Osteoblast (primary cell): Measurements from ENCODE around the gene CAAP1. TPM values are rescaled to one million over a fixed set of nuclear protein-coding genes. Genes with fewer than 3 reads are reported as not detected.
"Not testable (repeated sequence)": the region's sequence is repeated elsewhere in the genome, so short reads cannot be mapped to it uniquely, and the experiment has no call there.

Experiments used
- DNase-seq: peaks from one replicate; pipeline ENCODE4 v3.0.0; 2011; ENCODE audit warnings: low spot score, mixed read lengths; ENCODE audit not compliant: insufficient read length; ENCODE audit errors: missing footprints
- H2AFZ ChIP-seq: 2 replicates; pipeline ENCODE4 v1.6.0; 2011; ENCODE audit warnings: mild to moderate bottlenecking, low read length
- H3K27ac ChIP-seq: 2 replicates; pipeline ENCODE4 v1.5.1; 2011; ENCODE audit warnings: mild to moderate bottlenecking, low read depth, low read length, moderate library complexity
- H3K27me3 ChIP-seq: 2 replicates; pipeline ENCODE4 v1.6.0; 2012; ENCODE audit warnings: mild to moderate bottlenecking, control low read depth, inconsistent platforms, low read length, moderate library complexity; ENCODE audit not compliant: insufficient read depth
- H3K36me3 ChIP-seq: 2 replicates; pipeline ENCODE4 v1.5.1; 2011; ENCODE audit warnings: mild to moderate bottlenecking, low read length, control low read depth, moderate library complexity; ENCODE audit not compliant: insufficient read depth
- H3K4me1 ChIP-seq: 2 replicates; pipeline ENCODE4 v1.5.1; 2011; ENCODE audit warnings: mild to moderate bottlenecking, low read length, control low read depth, moderate library complexity; ENCODE audit not compliant: insufficient read depth
- H3K4me2 ChIP-seq: 2 replicates; pipeline ENCODE4 v1.6.0; 2011; ENCODE audit warnings: mild to moderate bottlenecking, low read length; ENCODE audit not compliant: insufficient read depth
- H3K4me3 ChIP-seq: fragments of 200-600 bp; sonication (generic); 3 replicates; pipeline ENCODE4 v1.5.1; 2012; ENCODE audit warnings: mild to moderate bottlenecking, low read length, inconsistent platforms; ENCODE audit not compliant: insufficient read depth
- H3K79me2 ChIP-seq: 2 replicates; pipeline ENCODE4 v1.6.0; 2012; ENCODE audit warnings: mild to moderate bottlenecking, low read length, control low read depth, inconsistent platforms; ENCODE audit not compliant: insufficient read depth
- H3K9me3 ChIP-seq: 2 replicates; pipeline ENCODE4 v1.5.1; 2011; ENCODE audit warnings: low read depth, low read length, control low read depth
- H4K20me1 ChIP-seq: 2 replicates; pipeline ENCODE4 v1.6.0; 2012; ENCODE audit warnings: mild to moderate bottlenecking, low read length, control low read depth; ENCODE audit not compliant: insufficient read depth
- total RNA-seq: library from RNA; depleted of rRNA; stranded (reverse); fragments of >200 nt; gene quantifications from 2 replicates; pipeline ENCODE4 v1.2.3, GENCODE V29; 2012
- TF ChIP-seq, protein P1 (sequence below): IDR thresholded peaks from 2 replicates; pipeline ENCODE4 v1.5.1; 2011; ENCODE audit warnings: mild to moderate bottlenecking, low read depth, low read length, moderate library complexity; ENCODE audit errors: extremely low read depth

The CAAP1 gene
- total RNA-seq, 1 donor = 13.8 TPM

- Histone ChIP-seq H4K20me1 (no peaks in the 10 kb centered on the region), H3K4me2 (no peak overlapping the region), H3K4me1 (no peaks in the 10 kb centered on the region), H2AFZ (no peak overlapping the region), H3K4me3 (no peak overlapping the region), H3K27ac (no peak overlapping the region), H3K27me3 (no peaks in the 10 kb centered on the region), H3K36me3 (peaks cover 6% of the 10 kb centered on the region), H3K9me3 (no peaks in the 10 kb centered on the region), H3K79me2 (no peaks in the 10 kb centered on the region)
- DNase-seq = peak; percentile 30
- TF ChIP-seq, protein P1, sequence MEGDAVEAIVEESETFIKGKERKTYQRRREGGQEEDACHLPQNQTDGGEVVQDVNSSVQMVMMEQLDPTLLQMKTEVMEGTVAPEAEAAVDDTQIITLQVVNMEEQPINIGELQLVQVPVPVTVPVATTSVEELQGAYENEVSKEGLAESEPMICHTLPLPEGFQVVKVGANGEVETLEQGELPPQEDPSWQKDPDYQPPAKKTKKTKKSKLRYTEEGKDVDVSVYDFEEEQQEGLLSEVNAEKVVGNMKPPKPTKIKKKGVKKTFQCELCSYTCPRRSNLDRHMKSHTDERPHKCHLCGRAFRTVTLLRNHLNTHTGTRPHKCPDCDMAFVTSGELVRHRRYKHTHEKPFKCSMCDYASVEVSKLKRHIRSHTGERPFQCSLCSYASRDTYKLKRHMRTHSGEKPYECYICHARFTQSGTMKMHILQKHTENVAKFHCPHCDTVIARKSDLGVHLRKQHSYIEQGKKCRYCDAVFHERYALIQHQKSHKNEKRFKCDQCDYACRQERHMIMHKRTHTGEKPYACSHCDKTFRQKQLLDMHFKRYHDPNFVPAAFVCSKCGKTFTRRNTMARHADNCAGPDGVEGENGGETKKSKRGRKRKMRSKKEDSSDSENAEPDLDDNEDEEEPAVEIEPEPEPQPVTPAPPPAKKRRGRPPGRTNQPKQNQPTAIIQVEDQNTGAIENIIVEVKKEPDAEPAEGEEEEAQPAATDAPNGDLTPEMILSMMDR = peak; percentile 52
Observed at GRCh38 chr9:26856413-26857032, 36.1 kb downstream of the CAAP1 start.

DNA sequence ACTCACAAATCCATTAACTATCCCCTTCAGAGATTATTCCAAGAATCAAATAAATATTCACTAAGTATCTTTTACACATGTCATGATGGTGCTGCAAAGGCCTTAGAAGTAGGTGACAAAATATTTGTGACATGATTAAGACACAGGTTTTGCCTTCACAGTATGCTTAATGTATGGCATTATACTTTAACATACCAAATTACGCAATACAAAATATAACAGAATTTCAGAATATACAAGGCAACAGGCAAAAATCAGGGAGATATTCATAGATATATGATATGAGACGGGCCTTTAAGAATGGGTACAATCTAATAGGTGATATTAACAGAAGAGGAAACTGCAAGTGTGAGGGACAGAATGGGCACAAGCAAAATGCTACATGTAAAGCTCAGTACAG lies 41.6 kb downstream of the CAAP1 start:
- TF ChIP-seq, protein P1 = no peak
- H3K79me2 ChIP-seq = no peaks in the 10 kb centered on the region
- no peak overlapping the region for H3K4me2 ChIP-seq
- no peaks in the 10 kb centered on the region for H3K9me3 ChIP-seq
- H4K20me1 ChIP-seq = no peaks in the 10 kb centered on the region
- H2AFZ ChIP-seq = no peak overlapping the region
- no peaks in the 10 kb centered on the region for H3K27me3 ChIP-seq
- H3K4me3 ChIP-seq = no peak overlapping the region
- no peaks in the 10 kb centered on the region for H3K4me1 ChIP-seq
- H3K27ac ChIP-seq = no peak overlapping the region
- DNase-seq = no peak
- H3K36me3 ChIP-seq = peaks cover 5% of the 10 kb centered on the region

- H3K4me2 ChIP-seq = no peak overlapping the region
- no peaks in the 10 kb centered on the region for H3K9me3 ChIP-seq
- H3K36me3 ChIP-seq = no peaks in the 10 kb centered on the region
- no peak overlapping the region for H3K4me3 ChIP-seq
- TF ChIP-seq, protein P1 = no peak
- no peak overlapping the region for H3K27ac ChIP-seq
- no peaks in the 10 kb centered on the region for H3K79me2 ChIP-seq
- no peaks in the 10 kb centered on the region for H3K4me1 ChIP-seq
- H2AFZ ChIP-seq = no peak overlapping the region
- H3K27me3 ChIP-seq = no peaks in the 10 kb centered on the region
- H4K20me1 ChIP-seq = no peaks in the 10 kb centered on the region
- peak; percentile 38 for DNase-seq
Observed at GRCh38 chr9:26833792-26834191, 58.8 kb downstream of the CAAP1 start.

DNA sequence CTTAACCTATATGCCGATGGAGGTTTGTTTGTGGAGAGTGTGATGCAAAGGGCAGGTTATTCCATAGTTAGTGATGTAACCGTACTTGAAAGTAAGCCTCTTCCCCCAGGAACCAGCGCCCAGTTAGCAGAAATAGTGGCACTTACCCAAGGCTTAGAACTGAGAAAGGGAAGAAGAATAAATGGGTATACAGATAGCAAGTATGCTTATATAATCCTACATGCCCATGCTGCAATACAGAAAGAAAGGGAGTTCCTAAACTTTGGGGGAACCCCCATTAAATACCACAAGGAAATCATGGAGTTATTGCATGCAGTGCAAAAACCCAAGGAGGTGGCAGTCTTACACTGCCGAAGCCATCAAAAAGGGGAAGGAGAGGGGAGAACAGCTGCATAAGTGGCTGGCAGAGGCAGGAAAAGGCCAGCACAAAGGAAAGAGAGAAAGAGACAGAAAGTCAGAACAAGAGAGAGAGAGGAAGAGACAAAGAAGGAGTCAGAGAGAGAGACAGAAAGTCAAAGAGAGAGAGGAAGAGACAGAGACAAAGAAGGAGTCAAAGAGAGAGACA lies 64.1 kb downstream of the CAAP1 start:
- not testable (repeated sequence) for H3K4me1 ChIP-seq, H3K36me3 ChIP-seq, H3K4me3 ChIP-seq, H3K9me3 ChIP-seq, H3K27me3 ChIP-seq, H2AFZ ChIP-seq, H3K4me2 ChIP-seq, H3K79me2 ChIP-seq, DNase-seq, H3K27ac ChIP-seq, H4K20me1 ChIP-seq
